ENCODE measurements around the gene PRKCD. TPM values are rescaled to one million over a fixed set of nuclear protein-coding genes. Genes with fewer than 3 reads are reported as not detected.
A peak's percentile ranks its signal among the peaks of the same experiment; 100 is the strongest.

The PRKCD gene
- total RNA-seq, 1 donor from 2014 or later, result 36.3 TPM

GRCh38 chr3:53123953-53124352 is 37.1 kb upstream of the PRKCD start:
- Histone ChIP-seq H3K36me3 (peaks cover 57 to 67% of the 10 kb centered on the region in 2 donors), H3K9me3 (no peaks in the 10 kb centered on the region), H3K4me1 (no peaks in the 10 kb centered on the region), H3K27me3 (no peaks in the 10 kb centered on the region), H3K4me3 (no peak overlapping the region), H3K27ac (no peak overlapping the region)
- DNase-seq (ENCODE audit: low spot score in 2 of 2), result no peak
- no peak for TF ChIP-seq CTCF (IDR thresholded peaks at IDR 0.05)
- intact Hi-C loops (cut with DNase I), result no loop called here

GRCh38 chr3:53126601-53127000 is 34.4 kb upstream of the PRKCD start:
- intact Hi-C loops (cut with DNase I), result no loop called here
- Histone ChIP-seq H3K36me3 (peaks cover 36 to 42% of the 10 kb centered on the region in 2 donors), H3K4me1 (peaks cover 3 to 9% of the 10 kb centered on the region in 2 donors), H3K9me3 (no peaks in the 10 kb centered on the region), H3K27me3 (no peaks in the 10 kb centered on the region), H3K27ac (no peak overlapping the region), H3K4me3 (no peak overlapping the region)
- no peak for TF ChIP-seq CTCF (IDR thresholded peaks at IDR 0.05)
- no peak for DNase-seq (ENCODE audit: low spot score in 2 of 2)

GRCh38 chr3:53129344-53129743 is 31.7 kb upstream of the PRKCD start:
- intact Hi-C loops (cut with DNase I), result no loop called here
- Histone ChIP-seq H3K27me3 (no peaks in the 10 kb centered on the region), H3K27ac (peak overlapping the region; percentile 81 to 93), H3K36me3 (peaks cover 13 to 14% of the 10 kb centered on the region in 2 donors), H3K4me1 (peaks cover 3 to 9% of the 10 kb centered on the region in 2 donors), H3K4me3 (peak overlapping the region; percentile 93 to 96), H3K9me3 (no peaks in the 10 kb centered on the region)
- no peak for DNase-seq (ENCODE audit: low spot score in 2 of 2)
- TF ChIP-seq CTCF (IDR thresholded peaks at IDR 0.05), result no peak

GRCh38 chr3:53130179-53131061 is 30.6 kb upstream of the PRKCD start, which contains the start of gene RFT1:
Gene RFT1 (minus strand): TSS chr3:53130435. CDS start chr3:53130400, 35 bp downstream.
- Histone ChIP-seq H3K27ac (peak within 1 kb of the TSS; percentile 81 to 93), H3K27me3 (no peaks in the 10 kb centered on the region), H3K9me3 (no peaks in the 10 kb centered on the region), H3K36me3 (peaks cover 2 to 3% of the 10 kb centered on the region in 2 donors), H3K4me3 (peak within 1 kb of the TSS; percentile 93 to 96), H3K4me1 (peaks cover 3 to 12% of the 10 kb centered on the region in 2 donors)
- peak; percentile 96 to 100 for DNase-seq (ENCODE audit: low spot score in 2 of 2)
- TF ChIP-seq CTCF (IDR thresholded peaks at IDR 0.05), result peak in 1 of 3 experiments; percentile 27
- intact Hi-C loops (cut with DNase I), result loop anchor here (1.0 to 10.0 kb wide), 2 partner anchors 31 to 214 kb away; partner anchors contain the start of genes DCP1A and PRKCD

GRCh38 chr3:53131096-53131495 is 29.9 kb upstream of the PRKCD start:
- H3K4me1 ChIP-seq, result peaks cover 3 to 12% of the 10 kb centered on the region in 2 donors
- intact Hi-C loops (cut with DNase I), result loop anchor here (10.0 kb wide), 1 partner anchor 214 kb away; the partner anchor contains the start of gene DCP1A
- no peak for TF ChIP-seq CTCF (IDR thresholded peaks at IDR 0.05)
- H3K27me3 ChIP-seq, result no peaks in the 10 kb centered on the region
- peak overlapping the region; percentile 93 to 96 for H3K4me3 ChIP-seq
- no peaks in the 10 kb centered on the region for H3K9me3 ChIP-seq
- H3K27ac ChIP-seq, result peak overlapping the region; percentile 81 to 93
- no peak for DNase-seq (ENCODE audit: low spot score in 2 of 2)
- H3K36me3 ChIP-seq, result no peaks in the 10 kb centered on the region

All from ascending aorta (tissue), 2 donors.